Left lung (tissue), 10 donors: ENCODE data around the gene SLC12A8. TPM values are rescaled to one million over a fixed set of nuclear protein-coding genes. Genes with fewer than 3 reads are reported as not detected.

Source experiments
- ATAC-seq: fragments of 200-7000 bp; cut with Tn5 transposase; one replicate; pipeline ENCODE4 v1.9.1; 2020; ENCODE audit warnings: moderate library complexity
- DNase-seq, 4 donors: peaks; one replicate each; pipeline ENCODE4 v3.0.0-alpha.2; 2013 to 2020
- H3K27ac ChIP-seq, 2 donors: fragments of 200-600 bp; sonication (generic) in 1 of 2; one replicate each; pipeline versions ENCODE4 v1.5.0 to v1.8.0; 2020 to 2021
- H3K27me3 ChIP-seq, 2 donors: fragments of 200-600 bp; sonication (generic) in 1 of 2; one replicate each; pipeline versions ENCODE4 v1.5.0 to v1.8.0; 2020 to 2021
- H3K36me3 ChIP-seq, 2 donors: fragments of 200-600 bp; sonication (generic) in 1 of 2; one replicate each; pipeline versions ENCODE4 v1.5.0 to v1.8.0; 2020 to 2021
- H3K4me1 ChIP-seq, 2 donors: fragments of 200-600 bp; one replicate each; pipeline ENCODE4 v1.8.0; 2021
- H3K4me3 ChIP-seq, 2 donors: fragments of 200-600 bp; sonication (generic) in 1 of 2; one replicate each; pipeline versions ENCODE4 v1.5.0 to v1.8.0; 2020 to 2021; ENCODE audit warnings: mild to moderate bottlenecking in 1 of 2
- H3K9me3 ChIP-seq, 2 donors: fragments of 200-600 bp; sonication (generic) in 1 of 2; one replicate each; pipeline versions ENCODE4 v1.5.0 to v1.8.0; 2020 to 2021
- CTCF ChIP-seq, 2 donors: fragments of 200-600 bp; sonication (generic) in 1 of 2; IDR thresholded peaks; one replicate each; pipeline versions ENCODE4 v1.5.0 to v1.8.0; 2021; ENCODE audit warnings: antibody characterized with exemption in 2 of 2
- intact Hi-C, 2 donors: fragments of 100-400 bp; cut with DNase I; formaldehyde crosslinking; loops; one replicate each; pipeline versions ENCODE4 v1.11.2 to v1.14.2; 2022
- polyA plus RNA-seq, 6 donors: library from polyadenylated mRNA; unstranded; fragments of 120-200 nt; gene quantifications; one replicate each; pipeline ENCODE4 v1.2.1, GENCODE V29; 2013; ENCODE audit not compliant: insufficient read length in 6 of 6
- total RNA-seq, 2 donors: library from RNA; stranded (reverse); fragmentation: NEBNext Ultra II Directional; extraction: Animal tissue kit (Norgen Biotek cat#: 25700); gene quantifications; one replicate each; pipeline ENCODE4 v1.2.1, GENCODE V29; 2021
- donor health status: DM: no; HTN: yes; CAD: no.
- donor health status: DM: no; HTN: no; CAD: no.

Gene SLC12A8
- total and polyA plus RNA-seq, 8 donors, result 1.1 to 17.1 (median 1.6) TPM

GRCh38 chr3:125105116-125105515, 107.4 kb downstream of the SLC12A8 start:
- no peak overlapping the region for H3K27ac ChIP-seq
- intact Hi-C loops, result no loop called here
- no peaks in the 10 kb centered on the region for H3K36me3 ChIP-seq
- H3K4me1 ChIP-seq, result no peaks in the 10 kb centered on the region
- ATAC-seq, result no peak
- no peak overlapping the region for H3K4me3 ChIP-seq
- no peak for DNase-seq
- TF ChIP-seq CTCF (IDR thresholded peaks at IDR 0.05), result no peak
- H3K9me3 ChIP-seq, result no peaks in the 10 kb centered on the region
- no peaks in the 10 kb centered on the region for H3K27me3 ChIP-seq

GRCh38 chr3:125104639-125105038, 107.9 kb downstream of the SLC12A8 start:
- no peaks in the 10 kb centered on the region for H3K36me3 ChIP-seq
- no peak overlapping the region for H3K27ac ChIP-seq
- DNase-seq, result no peak
- H3K27me3 ChIP-seq, result no peaks in the 10 kb centered on the region
- no peak overlapping the region for H3K4me3 ChIP-seq
- peak; percentile 50 for ATAC-seq
- H3K4me1 ChIP-seq, result no peaks in the 10 kb centered on the region
- no peaks in the 10 kb centered on the region for H3K9me3 ChIP-seq
- no peak for TF ChIP-seq CTCF (IDR thresholded peaks at IDR 0.05)
- intact Hi-C loops, result no loop called here

GRCh38 chr3:125103406-125103805, 109.1 kb downstream of the SLC12A8 start:
- Histone ChIP-seq H3K4me3 (no peak overlapping the region), H3K27me3 (no peaks in the 10 kb centered on the region), H3K36me3 (no peaks in the 10 kb centered on the region), H3K27ac (no peak overlapping the region), H3K4me1 (no peaks in the 10 kb centered on the region), H3K9me3 (no peaks in the 10 kb centered on the region)
- DNase-seq, result no peak
- ATAC-seq, result no peak
- intact Hi-C loops, result no loop called here
- TF ChIP-seq CTCF (IDR thresholded peaks at IDR 0.05), result no peak

- no peak overlapping the region for H3K27ac ChIP-seq
- H3K27me3 ChIP-seq, result no peaks in the 10 kb centered on the region
- H3K9me3 ChIP-seq, result no peaks in the 10 kb centered on the region
- ATAC-seq, result no peak
- intact Hi-C loops, result no loop called here
- no peaks in the 10 kb centered on the region for H3K36me3 ChIP-seq
- H3K4me1 ChIP-seq, result no peaks in the 10 kb centered on the region
- H3K4me3 ChIP-seq, result no peak overlapping the region
- no peak for TF ChIP-seq CTCF (IDR thresholded peaks at IDR 0.05)
- no peak for DNase-seq
Measured at GRCh38 chr3:125102470-125102869, 110.1 kb downstream of the SLC12A8 start.

GRCh38 chr3:125098611-125099291, 113.8 kb downstream of the SLC12A8 start:
- DNase-seq, result no peak
- Histone ChIP-seq H3K27ac (no peak overlapping the region), H3K4me3 (no peak overlapping the region), H3K27me3 (no peaks in the 10 kb centered on the region), H3K9me3 (no peaks in the 10 kb centered on the region), H3K4me1 (no peaks in the 10 kb centered on the region), H3K36me3 (no peaks in the 10 kb centered on the region)
- intact Hi-C loops, result no loop called here
- no peak for ATAC-seq
- no peak for TF ChIP-seq CTCF (IDR thresholded peaks at IDR 0.05)
